ENCODE measurements around the gene CD53.
"Not testable (repeated sequence)": the region's sequence is repeated elsewhere in the genome, so short reads cannot be mapped to it uniquely, and the experiment has no call there.

Gene CD53

DNA sequence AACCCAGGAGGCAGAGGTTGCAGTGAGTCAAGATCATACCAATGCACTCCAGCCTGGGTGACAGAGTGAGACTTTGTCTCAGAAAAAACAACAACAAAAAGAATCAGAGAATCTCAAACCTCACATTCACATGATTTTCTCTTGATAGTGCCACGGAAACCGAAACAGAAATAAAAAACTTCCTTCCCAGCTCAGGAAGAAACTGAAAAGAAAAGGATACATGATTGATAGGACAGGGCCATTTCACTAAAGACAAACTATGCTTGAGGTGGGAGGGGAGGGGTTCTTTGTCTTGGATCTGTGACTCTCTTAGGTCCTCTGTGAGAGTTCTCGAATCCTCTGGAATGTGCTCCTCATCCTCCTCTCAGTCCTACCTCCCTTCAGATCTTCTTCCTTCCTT, 19.8 kb upstream of the CD53 start:
- no peak for DNase-seq (ENCODE audit: low read depth)
- TF ChIP-seq, protein P1, sequence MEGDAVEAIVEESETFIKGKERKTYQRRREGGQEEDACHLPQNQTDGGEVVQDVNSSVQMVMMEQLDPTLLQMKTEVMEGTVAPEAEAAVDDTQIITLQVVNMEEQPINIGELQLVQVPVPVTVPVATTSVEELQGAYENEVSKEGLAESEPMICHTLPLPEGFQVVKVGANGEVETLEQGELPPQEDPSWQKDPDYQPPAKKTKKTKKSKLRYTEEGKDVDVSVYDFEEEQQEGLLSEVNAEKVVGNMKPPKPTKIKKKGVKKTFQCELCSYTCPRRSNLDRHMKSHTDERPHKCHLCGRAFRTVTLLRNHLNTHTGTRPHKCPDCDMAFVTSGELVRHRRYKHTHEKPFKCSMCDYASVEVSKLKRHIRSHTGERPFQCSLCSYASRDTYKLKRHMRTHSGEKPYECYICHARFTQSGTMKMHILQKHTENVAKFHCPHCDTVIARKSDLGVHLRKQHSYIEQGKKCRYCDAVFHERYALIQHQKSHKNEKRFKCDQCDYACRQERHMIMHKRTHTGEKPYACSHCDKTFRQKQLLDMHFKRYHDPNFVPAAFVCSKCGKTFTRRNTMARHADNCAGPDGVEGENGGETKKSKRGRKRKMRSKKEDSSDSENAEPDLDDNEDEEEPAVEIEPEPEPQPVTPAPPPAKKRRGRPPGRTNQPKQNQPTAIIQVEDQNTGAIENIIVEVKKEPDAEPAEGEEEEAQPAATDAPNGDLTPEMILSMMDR (IDR thresholded peaks at IDR 0.05; ENCODE audit: insufficient read depth, low read depth, low read length, missing control alignments) = no peak
- no peak overlapping the region for H3K4me3 ChIP-seq (ENCODE audit: low read depth, low read length)

DNA sequence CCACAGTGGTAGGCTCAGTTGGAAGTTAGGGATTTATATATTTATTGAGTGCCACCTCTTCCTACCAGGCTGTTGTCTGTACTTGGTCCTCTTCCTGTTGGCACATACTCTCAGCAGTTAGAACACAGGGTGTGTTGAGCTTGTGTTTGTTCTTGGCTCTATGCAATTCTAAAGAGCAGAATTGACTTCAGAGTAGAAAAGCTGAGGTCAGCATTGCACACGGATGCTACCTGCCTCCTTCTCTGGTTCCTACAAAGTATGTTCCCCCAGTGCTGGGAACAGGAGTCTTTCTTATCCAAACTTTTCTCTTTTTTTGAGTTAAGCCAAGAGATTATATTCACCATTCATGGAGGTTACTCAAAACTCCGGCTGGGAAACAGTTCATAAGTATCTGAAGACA, 16.5 kb upstream of the CD53 start:
- DNase-seq (ENCODE audit: low read depth) = no peak
- TF ChIP-seq, protein P1 (IDR thresholded peaks at IDR 0.05; ENCODE audit: insufficient read depth, low read depth, low read length, missing control alignments) = no peak

DNA sequence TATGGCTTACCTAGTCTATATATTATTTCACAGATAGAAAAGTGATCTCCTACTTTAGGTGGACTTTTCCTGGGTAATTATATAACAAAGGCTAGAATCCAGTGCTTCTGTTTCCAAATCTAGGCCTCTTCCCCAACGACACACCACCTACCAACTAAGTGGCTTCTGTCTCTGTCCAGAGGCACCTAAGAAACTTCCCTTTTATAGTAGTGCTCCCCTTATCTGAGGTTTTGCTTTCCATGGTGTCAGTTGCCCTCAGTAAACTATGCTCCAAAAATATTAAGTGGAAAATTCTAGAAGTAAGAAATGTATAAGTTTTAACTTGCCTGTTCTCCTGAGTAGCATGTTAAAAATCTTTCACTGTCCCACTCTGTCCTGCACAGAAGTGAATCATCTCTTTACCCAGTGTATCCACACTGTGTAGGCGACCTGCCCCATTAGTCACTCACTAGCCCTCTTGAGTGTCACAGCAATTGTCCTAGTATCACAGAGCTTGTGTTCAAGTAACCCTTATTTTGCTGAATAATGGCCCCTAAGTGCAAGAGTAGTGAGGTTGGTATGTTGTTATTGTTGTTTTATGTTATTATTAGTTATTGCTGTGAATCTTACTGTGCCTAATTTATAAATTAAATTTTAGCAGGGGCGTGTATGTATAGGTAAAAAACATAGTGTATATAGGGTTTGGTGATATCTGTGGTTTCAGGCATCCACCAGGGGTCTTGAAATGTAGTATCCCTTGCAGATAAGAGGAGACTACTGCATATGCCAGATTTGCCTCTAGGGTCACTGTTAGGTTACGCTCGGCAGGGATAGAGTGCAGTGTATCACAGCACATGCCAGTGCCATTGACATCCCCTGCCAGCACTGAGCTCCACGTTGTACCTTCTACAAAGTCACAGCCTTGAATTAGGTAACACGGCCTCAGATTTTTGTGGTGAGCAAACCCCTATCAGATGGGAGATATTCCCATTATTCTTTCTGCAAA, 14.7 kb upstream of the CD53 start:
- TF ChIP-seq, protein P1 (IDR thresholded peaks at IDR 0.05; ENCODE audit: insufficient read depth, low read depth, low read length, missing control alignments) = no peak
- DNase-seq (ENCODE audit: low read depth) = no peak

More for the DNA sequence above, 16.5 kb upstream of the CD53 start:
- no peak overlapping the region for H3K4me3 ChIP-seq (ENCODE audit: low read depth, low read length)

DNA sequence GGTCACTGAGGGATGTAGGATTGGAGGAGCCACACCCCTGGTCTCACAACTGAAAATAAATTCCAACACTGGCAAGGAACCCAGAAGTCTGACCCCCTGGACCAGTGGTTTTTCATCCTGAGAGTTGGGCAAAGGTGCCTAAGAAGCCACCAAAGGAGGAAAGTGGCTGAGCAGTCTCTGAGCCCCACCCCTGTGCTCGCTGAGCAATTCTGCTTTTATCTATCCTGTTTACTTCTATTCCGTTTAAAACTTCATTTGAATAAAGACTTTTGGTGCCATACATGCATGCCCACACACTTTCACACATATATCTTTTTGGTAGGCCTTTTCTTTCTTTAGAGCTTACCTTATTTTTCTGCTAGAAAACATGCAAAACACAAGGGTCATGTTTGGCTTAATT, 13.9 kb upstream of the CD53 start:
- H3K4me3 ChIP-seq (ENCODE audit: low read depth, low read length) = no peak overlapping the region
- TF ChIP-seq, protein P1 (IDR thresholded peaks at IDR 0.05; ENCODE audit: insufficient read depth, low read depth, low read length, missing control alignments) = no peak
- peak; percentile 26 for DNase-seq (ENCODE audit: low read depth)

More for the DNA sequence above, 14.7 kb upstream of the CD53 start:
- no peak overlapping the region for H3K4me3 ChIP-seq (ENCODE audit: low read depth, low read length)

DNA sequence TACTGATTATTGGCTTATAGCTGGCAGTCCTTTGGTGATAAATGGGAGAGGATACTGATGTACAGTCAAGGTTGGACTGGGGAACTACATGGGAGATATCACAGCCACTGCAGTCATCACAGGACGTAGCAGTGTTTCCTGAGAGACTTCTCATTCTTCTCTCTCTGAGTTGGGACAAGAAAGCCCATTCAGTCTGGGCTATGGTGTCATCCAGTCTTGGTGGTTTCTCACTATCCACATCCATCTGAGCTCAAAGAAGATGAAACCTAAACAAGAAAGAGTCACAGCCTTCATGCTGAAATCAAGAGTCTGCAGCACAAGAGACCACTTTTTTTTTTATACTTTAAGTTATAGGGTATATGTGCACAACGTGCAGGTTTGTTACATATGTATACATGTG, 12.8 kb upstream of the CD53 start:
- TF ChIP-seq, protein P1 (IDR thresholded peaks at IDR 0.05; ENCODE audit: insufficient read depth, low read depth, low read length, missing control alignments) = no peak
- no peak for DNase-seq (ENCODE audit: low read depth)
- H3K4me3 ChIP-seq (ENCODE audit: low read depth, low read length) = no peak overlapping the region

DNA sequence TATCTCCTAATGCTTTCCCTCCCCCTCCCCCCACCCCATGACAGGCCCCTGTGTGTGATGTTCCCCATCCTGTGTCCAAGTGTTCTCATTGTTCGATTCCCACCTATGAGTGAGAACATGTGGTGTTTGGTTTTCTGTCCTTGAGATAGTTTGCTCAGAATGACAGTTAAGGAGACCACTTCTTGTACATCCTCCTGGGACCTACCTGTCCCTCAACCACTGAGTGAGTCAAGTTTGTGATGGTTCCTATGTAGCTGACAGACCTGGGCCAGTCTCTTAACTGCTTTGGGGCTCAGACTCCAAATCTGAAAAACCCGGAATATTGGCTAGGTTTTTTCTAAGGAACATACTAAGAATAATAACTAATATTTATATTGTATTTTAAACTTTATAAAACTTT, 12.3 kb upstream of the CD53 start:
- DNase-seq (ENCODE audit: low read depth) = not testable (repeated sequence)

DNA sequence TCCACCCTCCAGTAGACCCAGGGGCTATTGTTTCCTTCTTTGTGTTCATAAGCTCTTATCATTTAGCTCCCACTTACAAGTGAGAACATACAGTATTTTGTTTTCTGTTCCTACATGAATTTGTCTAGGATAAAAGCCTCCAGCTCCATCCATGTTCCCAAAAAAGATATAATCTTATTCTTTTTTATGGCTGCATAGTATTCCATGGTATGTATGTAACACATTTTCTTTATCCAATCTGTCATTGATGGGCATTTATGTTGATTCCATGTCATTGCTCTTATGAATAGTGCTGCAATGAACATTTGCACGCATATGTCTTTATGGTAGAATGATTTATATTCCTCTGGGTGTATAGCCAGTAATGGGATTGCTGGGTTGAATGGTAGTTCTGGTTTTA, 11.0 kb upstream of the CD53 start:
- not testable (repeated sequence) for H3K4me3 ChIP-seq (ENCODE audit: low read depth, low read length); DNase-seq (ENCODE audit: low read depth)

More for the DNA sequence above, 12.3 kb upstream of the CD53 start:
- H3K4me3 ChIP-seq (ENCODE audit: low read depth, low read length) = not testable (repeated sequence)

DNA sequence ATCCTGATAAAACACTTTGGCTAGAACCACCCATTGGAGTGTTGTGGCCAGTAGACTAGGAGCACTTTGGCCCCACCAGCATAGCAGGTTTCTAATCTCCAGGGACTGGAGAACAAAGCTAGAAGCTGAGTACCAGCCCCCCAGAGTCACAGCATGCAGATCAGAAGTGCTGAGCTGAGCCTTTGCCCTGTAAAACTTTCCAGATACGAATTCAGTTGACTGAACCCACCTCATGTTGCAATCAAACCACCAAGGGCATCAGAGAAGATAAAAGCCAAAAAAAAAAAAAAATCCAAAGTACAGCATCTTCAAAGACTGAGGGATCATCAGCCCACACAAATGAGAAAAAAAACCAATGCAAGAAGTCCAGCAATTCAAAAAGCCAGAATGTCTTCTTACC, 8.7 kb upstream of the CD53 start:
- DNase-seq (ENCODE audit: low read depth) = no peak
- TF ChIP-seq, protein P1 (IDR thresholded peaks at IDR 0.05; ENCODE audit: insufficient read depth, low read depth, low read length, missing control alignments) = no peak
- no peak overlapping the region for H3K4me3 ChIP-seq (ENCODE audit: low read depth, low read length)

Measured in GM12865 (cell line).